GM23338 (cell line): Measurements from ENCODE around the gene GPX7. TPM values are rescaled to one million over a fixed set of nuclear protein-coding genes. Genes with fewer than 3 reads are reported as not detected.

Experiments used
- ATAC-seq: fragments of 200-7000 bp; cut with Tn5 transposase; 3 replicates; pipeline ENCODE4 v1.9.1; 2020
- DNase-seq: peaks from one replicate; pipeline ENCODE4 v3.0.0-alpha.2; 2015; ENCODE audit warnings: low spot score
- H2AFZ ChIP-seq: fragments of 200-600 bp; sonication (generic); 2 replicates; pipeline ENCODE4 v1.8.0; 2016; ENCODE audit warnings: antibody characterized with exemption, mild to moderate bottlenecking, moderate library complexity
- H3F3A ChIP-seq: fragments of 200-600 bp; sonication (generic); replicated peaks from 2 replicates; pipeline ENCODE4 v1.8.0; 2017; ENCODE audit warnings: antibody characterized with exemption, mixed run types, low read depth
- H3K27ac ChIP-seq: fragments of 200-600 bp; sonication (generic); 2 replicates; pipeline ENCODE4 v1.6.1; 2016; ENCODE audit warnings: low read depth
- H3K27me3 ChIP-seq: fragments of 200-600 bp; sonication (generic); 2 replicates; pipeline ENCODE4 v1.8.0; 2016; ENCODE audit warnings: mild to moderate bottlenecking, mixed run types, moderate library complexity; ENCODE audit not compliant: insufficient read depth
- H3K36me3 ChIP-seq: fragments of 200-600 bp; sonication (generic); 2 replicates; pipeline ENCODE4 v1.8.0; 2016; ENCODE audit warnings: mild to moderate bottlenecking; ENCODE audit not compliant: insufficient read depth
- H3K4me1 ChIP-seq: fragments of 200-600 bp; sonication (generic); 2 replicates; pipeline ENCODE4 v1.8.0; 2016; ENCODE audit warnings: mild to moderate bottlenecking, moderate library complexity; ENCODE audit not compliant: insufficient read depth
- H3K4me2 ChIP-seq: fragments of 200-600 bp; sonication (generic); 2 replicates; pipeline ENCODE4 v1.7.1; 2017; ENCODE audit warnings: mixed run types
- H3K4me3 ChIP-seq: fragments of 200-600 bp; sonication (generic); 2 replicates; pipeline ENCODE4 v1.6.1; 2016; ENCODE audit warnings: mixed run types
- H3K79me2 ChIP-seq: fragments of 200-600 bp; sonication (generic); replicated peaks from 2 replicates; pipeline ENCODE4 v1.8.0; 2017; ENCODE audit warnings: mild to moderate bottlenecking; ENCODE audit not compliant: insufficient read depth
- H3K9me2 ChIP-seq: fragments of 200-600 bp; sonication (generic); 2 replicates; pipeline ENCODE4 v1.8.0; 2017; ENCODE audit not compliant: insufficient read depth
- H4K20me1 ChIP-seq: fragments of 200-600 bp; sonication (generic); replicated peaks from 2 replicates; pipeline ENCODE4 v1.8.0; 2017; ENCODE audit warnings: mild to moderate bottlenecking; ENCODE audit not compliant: insufficient read depth
- H3K27ac Mint-ChIP-seq: 2 replicates; pipeline ENCODE4 v1.8.0; 2020; ENCODE audit warnings: inconsistent platforms, mild to moderate bottlenecking, moderate library complexity, mixed read lengths
- H3K27me3 Mint-ChIP-seq: 3 replicates; pipeline ENCODE4 v1.8.0; 2022; ENCODE audit warnings: low read depth, mild to moderate bottlenecking, moderate library complexity, mixed read lengths, inconsistent platforms; ENCODE audit not compliant: insufficient read depth, poor library complexity
- H3K36me3 Mint-ChIP-seq: 3 replicates; pipeline ENCODE4 v1.8.0; 2021; ENCODE audit warnings: low read depth, mild to moderate bottlenecking, inconsistent platforms, moderate library complexity, mixed read lengths
- H3K4me1 Mint-ChIP-seq: 3 replicates; pipeline ENCODE4 v1.8.0; 2020; ENCODE audit warnings: mild to moderate bottlenecking, inconsistent platforms, mixed read lengths
- H3K4me3 Mint-ChIP-seq: 3 replicates; pipeline ENCODE4 v1.8.0; 2021; ENCODE audit warnings: moderate library complexity, mild to moderate bottlenecking, inconsistent platforms, mixed read lengths
- H3K9me3 Mint-ChIP-seq: 3 replicates; pipeline ENCODE4 v1.8.0; 2020; ENCODE audit warnings: moderate library complexity, mild to moderate bottlenecking, inconsistent platforms, mixed read lengths
- CREB1 ChIP-seq: fragments of 250-450 bp; sonication (Bioruptor Pico); IDR thresholded peaks from 2 replicates; pipeline ENCODE4 v1.5.0; 2020; ENCODE audit warnings: low read depth, mild to moderate bottlenecking, moderate library complexity
- EZH2 ChIP-seq: fragments of 200-600 bp; sonication (generic); IDR thresholded peaks from one replicate; pipeline ENCODE4 v1.8.0; 2017; ENCODE audit warnings: antibody characterized with exemption, mild to moderate bottlenecking, low read depth; ENCODE audit not compliant: unreplicated experiment
- EZH2phosphoT487 ChIP-seq: fragments of 200-600 bp; sonication (generic); IDR thresholded peaks from one replicate; pipeline ENCODE4 v1.8.1; 2018; ENCODE audit warnings: antibody characterized with exemption; ENCODE audit not compliant: unreplicated experiment
- JUNB ChIP-seq: IDR thresholded peaks from one replicate; pipeline ENCODE4 v1.6.1; 2016; ENCODE audit warnings: antibody characterized with exemption; ENCODE audit not compliant: unreplicated experiment
- NANOG ChIP-seq: IDR thresholded peaks from 2 replicates; pipeline ENCODE4 v1.6.1; 2016; ENCODE audit warnings: antibody characterized with exemption, borderline replicate concordance
- POLR2AphosphoS5 ChIP-seq: IDR thresholded peaks from 2 replicates; pipeline ENCODE4 v1.6.1; 2016; ENCODE audit warnings: antibody characterized with exemption, low read depth
- STAT1 ChIP-seq: IDR thresholded peaks from one replicate; pipeline ENCODE4 v1.6.1; 2016; ENCODE audit warnings: antibody characterized with exemption; ENCODE audit not compliant: unreplicated experiment
- ZNF114 ChIP-seq: fragments of 250-450 bp; sonication (Bioruptor Pico); IDR thresholded peaks from 2 replicates; pipeline ENCODE4 v1.5.0; 2020; ENCODE audit warnings: mild to moderate bottlenecking, moderate library complexity
- ZNF331 ChIP-seq: fragments of 250-450 bp; sonication (Bioruptor Pico); IDR thresholded peaks from 2 replicates; pipeline ENCODE4 v1.5.0; 2020; ENCODE audit warnings: low read depth, mild to moderate bottlenecking, moderate library complexity
- polyA plus RNA-seq: library from polyadenylated mRNA; unstranded; fragments of >200 nt; fragmentation: Nextera tagmentation; extraction: Ambion mirVana; gene quantifications from 2 replicates; pipeline ENCODE4 v1.2.1, GENCODE V29; 2016
- total RNA-seq: library from RNA; depleted of rRNA; stranded (reverse); fragments of >200 nt; shearing (Covaris generic); gene quantifications from 2 replicates; pipeline ENCODE4 v1.2.3, GENCODE V29; 2014
- TF ChIP-seq, protein P1 (sequence below): IDR thresholded peaks from one replicate; pipeline ENCODE4 v1.6.1; 2018; ENCODE audit warnings: antibody characterized with exemption; ENCODE audit not compliant: unreplicated experiment
- TF ChIP-seq, protein P2 (sequence below): fragments of 250-450 bp; sonication (Bioruptor Pico); IDR thresholded peaks from 2 replicates; pipeline ENCODE4 v1.5.0; 2020; ENCODE audit warnings: mild to moderate bottlenecking, moderate library complexity
- TF ChIP-seq, protein P3 (sequence below), 2 experiments: fragments of 200-600 bp in 1 of 2; sonication (generic) in 1 of 2; conservative IDR thresholded peaks; 2 replicates each; pipeline versions ENCODE4 v1.5.1 to v1.6.1; 2016 to 2017; ENCODE audit warnings: antibody characterized with exemption in 2 of 2, low read depth in 2 of 2, mild to moderate bottlenecking in 2 of 2, moderate library complexity in 1 of 2
- TF ChIP-seq, protein P4 (sequence below): IDR thresholded peaks from 2 replicates; pipeline ENCODE4 v1.6.1; 2016; ENCODE audit warnings: antibody characterized with exemption

The GPX7 gene
- total and polyA plus RNA-seq, 2 experiments from 2014 or later = 12.8 to 20.9 TPM

DNA sequence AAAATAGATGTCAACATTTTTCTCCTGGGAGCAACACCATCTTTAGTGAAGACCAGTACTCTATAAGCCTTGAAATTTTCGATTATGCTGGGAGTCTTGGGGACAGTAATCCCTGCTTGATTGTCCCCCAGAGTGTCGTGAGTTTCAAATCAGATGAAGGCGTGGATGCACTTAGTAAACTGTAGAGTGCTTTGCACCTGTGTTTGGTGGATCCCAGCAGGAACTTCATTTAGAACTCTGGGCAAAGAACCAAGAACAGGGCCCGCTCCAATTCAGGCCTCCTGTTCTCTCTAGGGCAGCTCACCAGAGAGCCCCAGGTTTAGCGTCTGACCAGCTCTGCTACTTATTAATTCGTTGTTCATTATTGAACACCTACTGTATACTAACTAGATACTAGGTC is 1.5 kb downstream of the GPX7 start:
- no peaks in the 10 kb centered on the region for H3K9me2 ChIP-seq
- H2AFZ ChIP-seq = no peak overlapping the region
- no peak overlapping the region for H3K4me3 ChIP-seq
- peak overlapping the region; percentile 74 for H3K4me3 Mint-ChIP-seq
- peaks cover 2% of the 10 kb centered on the region; the same call in 2 of the 3 replicates for H3K36me3 Mint-ChIP-seq
- no peak for DNase-seq
- no peaks in the 10 kb centered on the region; the same call in 1 of the 2 replicates for H4K20me1 ChIP-seq
- ATAC-seq = no peak
- no peak overlapping the region for H3K27ac Mint-ChIP-seq
- peaks cover 2% of the 10 kb centered on the region; the same call in 1 of the 3 replicates for H3K9me3 Mint-ChIP-seq
- H3K4me2 ChIP-seq = no peak overlapping the region
- 0 out of 2 replicates have a peak, but pooled peaks cover 10% of the 10 kb centered on the region for H3K4me1 ChIP-seq
- no peaks in the 10 kb centered on the region for H3K79me2 ChIP-seq
- no peak overlapping the region for H3K27ac ChIP-seq
- no peak for TF ChIP-seq JUNB
- TF ChIP-seq, protein P1, sequence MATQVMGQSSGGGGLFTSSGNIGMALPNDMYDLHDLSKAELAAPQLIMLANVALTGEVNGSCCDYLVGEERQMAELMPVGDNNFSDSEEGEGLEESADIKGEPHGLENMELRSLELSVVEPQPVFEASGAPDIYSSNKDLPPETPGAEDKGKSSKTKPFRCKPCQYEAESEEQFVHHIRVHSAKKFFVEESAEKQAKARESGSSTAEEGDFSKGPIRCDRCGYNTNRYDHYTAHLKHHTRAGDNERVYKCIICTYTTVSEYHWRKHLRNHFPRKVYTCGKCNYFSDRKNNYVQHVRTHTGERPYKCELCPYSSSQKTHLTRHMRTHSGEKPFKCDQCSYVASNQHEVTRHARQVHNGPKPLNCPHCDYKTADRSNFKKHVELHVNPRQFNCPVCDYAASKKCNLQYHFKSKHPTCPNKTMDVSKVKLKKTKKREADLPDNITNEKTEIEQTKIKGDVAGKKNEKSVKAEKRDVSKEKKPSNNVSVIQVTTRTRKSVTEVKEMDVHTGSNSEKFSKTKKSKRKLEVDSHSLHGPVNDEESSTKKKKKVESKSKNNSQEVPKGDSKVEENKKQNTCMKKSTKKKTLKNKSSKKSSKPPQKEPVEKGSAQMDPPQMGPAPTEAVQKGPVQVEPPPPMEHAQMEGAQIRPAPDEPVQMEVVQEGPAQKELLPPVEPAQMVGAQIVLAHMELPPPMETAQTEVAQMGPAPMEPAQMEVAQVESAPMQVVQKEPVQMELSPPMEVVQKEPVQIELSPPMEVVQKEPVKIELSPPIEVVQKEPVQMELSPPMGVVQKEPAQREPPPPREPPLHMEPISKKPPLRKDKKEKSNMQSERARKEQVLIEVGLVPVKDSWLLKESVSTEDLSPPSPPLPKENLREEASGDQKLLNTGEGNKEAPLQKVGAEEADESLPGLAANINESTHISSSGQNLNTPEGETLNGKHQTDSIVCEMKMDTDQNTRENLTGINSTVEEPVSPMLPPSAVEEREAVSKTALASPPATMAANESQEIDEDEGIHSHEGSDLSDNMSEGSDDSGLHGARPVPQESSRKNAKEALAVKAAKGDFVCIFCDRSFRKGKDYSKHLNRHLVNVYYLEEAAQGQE = no peak
- no peak for TF ChIP-seq EZH2
- TF ChIP-seq ZNF114 (CRISPR knock-in tag) = no peak
- TF ChIP-seq CREB1 (CRISPR knock-in tag) = no peak
- TF ChIP-seq, protein P2, sequence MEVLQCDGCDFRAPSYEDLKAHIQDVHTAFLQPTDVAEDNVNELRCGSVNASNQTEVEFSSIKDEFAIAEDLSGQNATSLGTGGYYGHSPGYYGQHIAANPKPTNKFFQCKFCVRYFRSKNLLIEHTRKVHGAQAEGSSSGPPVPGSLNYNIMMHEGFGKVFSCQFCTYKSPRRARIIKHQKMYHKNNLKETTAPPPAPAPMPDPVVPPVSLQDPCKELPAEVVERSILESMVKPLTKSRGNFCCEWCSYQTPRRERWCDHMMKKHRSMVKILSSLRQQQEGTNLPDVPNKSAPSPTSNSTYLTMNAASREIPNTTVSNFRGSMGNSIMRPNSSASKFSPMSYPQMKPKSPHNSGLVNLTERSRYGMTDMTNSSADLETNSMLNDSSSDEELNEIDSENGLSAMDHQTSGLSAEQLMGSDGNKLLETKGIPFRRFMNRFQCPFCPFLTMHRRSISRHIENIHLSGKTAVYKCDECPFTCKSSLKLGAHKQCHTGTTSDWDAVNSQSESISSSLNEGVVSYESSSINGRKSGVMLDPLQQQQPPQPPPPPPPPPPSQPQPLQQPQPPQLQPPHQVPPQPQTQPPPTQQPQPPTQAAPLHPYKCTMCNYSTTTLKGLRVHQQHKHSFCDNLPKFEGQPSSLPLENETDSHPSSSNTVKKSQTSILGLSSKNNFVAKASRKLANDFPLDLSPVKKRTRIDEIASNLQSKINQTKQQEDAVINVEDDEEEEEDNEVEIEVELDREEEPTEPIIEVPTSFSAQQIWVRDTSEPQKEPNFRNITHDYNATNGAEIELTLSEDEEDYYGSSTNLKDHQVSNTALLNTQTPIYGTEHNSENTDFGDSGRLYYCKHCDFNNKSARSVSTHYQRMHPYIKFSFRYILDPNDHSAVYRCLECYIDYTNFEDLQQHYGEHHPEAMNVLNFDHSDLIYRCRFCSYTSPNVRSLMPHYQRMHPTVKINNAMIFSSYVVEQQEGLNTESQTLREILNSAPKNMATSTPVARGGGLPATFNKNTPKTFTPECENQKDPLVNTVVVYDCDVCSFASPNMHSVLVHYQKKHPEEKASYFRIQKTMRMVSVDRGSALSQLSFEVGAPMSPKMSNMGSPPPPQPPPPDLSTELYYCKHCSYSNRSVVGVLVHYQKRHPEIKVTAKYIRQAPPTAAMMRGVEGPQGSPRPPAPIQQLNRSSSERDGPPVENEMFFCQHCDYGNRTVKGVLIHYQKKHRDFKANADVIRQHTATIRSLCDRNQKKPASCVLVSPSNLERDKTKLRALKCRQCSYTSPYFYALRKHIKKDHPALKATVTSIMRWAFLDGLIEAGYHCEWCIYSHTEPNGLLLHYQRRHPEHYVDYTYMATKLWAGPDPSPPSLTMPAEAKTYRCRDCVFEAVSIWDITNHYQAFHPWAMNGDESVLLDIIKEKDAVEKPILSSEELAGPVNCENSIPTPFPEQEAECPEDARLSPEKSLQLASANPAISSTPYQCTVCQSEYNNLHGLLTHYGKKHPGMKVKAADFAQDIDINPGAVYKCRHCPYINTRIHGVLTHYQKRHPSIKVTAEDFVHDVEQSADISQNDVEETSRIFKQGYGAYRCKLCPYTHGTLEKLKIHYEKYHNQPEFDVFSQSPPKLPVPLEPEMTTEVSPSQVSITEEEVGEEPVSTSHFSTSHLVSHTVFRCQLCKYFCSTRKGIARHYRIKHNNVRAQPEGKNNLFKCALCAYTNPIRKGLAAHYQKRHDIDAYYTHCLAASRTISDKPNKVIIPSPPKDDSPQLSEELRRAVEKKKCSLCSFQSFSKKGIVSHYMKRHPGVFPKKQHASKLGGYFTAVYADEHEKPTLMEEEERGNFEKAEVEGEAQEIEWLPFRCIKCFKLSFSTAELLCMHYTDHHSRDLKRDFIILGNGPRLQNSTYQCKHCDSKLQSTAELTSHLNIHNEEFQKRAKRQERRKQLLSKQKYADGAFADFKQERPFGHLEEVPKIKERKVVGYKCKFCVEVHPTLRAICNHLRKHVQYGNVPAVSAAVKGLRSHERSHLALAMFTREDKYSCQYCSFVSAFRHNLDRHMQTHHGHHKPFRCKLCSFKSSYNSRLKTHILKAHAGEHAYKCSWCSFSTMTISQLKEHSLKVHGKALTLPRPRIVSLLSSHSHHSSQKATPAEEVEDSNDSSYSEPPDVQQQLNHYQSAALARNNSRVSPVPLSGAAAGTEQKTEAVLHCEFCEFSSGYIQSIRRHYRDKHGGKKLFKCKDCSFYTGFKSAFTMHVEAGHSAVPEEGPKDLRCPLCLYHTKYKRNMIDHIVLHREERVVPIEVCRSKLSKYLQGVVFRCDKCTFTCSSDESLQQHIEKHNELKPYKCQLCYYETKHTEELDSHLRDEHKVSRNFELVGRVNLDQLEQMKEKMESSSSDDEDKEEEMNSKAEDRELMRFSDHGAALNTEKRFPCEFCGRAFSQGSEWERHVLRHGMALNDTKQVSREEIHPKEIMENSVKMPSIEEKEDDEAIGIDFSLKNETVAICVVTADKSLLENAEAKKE (CRISPR knock-in tag) = no peak
- no peak for TF ChIP-seq EZH2phosphoT487
- no peak for TF ChIP-seq ZNF331
- TF ChIP-seq, protein P3, sequence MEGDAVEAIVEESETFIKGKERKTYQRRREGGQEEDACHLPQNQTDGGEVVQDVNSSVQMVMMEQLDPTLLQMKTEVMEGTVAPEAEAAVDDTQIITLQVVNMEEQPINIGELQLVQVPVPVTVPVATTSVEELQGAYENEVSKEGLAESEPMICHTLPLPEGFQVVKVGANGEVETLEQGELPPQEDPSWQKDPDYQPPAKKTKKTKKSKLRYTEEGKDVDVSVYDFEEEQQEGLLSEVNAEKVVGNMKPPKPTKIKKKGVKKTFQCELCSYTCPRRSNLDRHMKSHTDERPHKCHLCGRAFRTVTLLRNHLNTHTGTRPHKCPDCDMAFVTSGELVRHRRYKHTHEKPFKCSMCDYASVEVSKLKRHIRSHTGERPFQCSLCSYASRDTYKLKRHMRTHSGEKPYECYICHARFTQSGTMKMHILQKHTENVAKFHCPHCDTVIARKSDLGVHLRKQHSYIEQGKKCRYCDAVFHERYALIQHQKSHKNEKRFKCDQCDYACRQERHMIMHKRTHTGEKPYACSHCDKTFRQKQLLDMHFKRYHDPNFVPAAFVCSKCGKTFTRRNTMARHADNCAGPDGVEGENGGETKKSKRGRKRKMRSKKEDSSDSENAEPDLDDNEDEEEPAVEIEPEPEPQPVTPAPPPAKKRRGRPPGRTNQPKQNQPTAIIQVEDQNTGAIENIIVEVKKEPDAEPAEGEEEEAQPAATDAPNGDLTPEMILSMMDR (conservative IDR thresholded peaks at IDR 0.05; ENCODE audit: low read depth in 2 of 2) = no peak
- TF ChIP-seq, protein P4, sequence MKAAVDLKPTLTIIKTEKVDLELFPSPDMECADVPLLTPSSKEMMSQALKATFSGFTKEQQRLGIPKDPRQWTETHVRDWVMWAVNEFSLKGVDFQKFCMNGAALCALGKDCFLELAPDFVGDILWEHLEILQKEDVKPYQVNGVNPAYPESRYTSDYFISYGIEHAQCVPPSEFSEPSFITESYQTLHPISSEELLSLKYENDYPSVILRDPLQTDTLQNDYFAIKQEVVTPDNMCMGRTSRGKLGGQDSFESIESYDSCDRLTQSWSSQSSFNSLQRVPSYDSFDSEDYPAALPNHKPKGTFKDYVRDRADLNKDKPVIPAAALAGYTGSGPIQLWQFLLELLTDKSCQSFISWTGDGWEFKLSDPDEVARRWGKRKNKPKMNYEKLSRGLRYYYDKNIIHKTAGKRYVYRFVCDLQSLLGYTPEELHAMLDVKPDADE = no peak
- TF ChIP-seq NANOG = no peak
- TF ChIP-seq POLR2AphosphoS5 = no peak
- TF ChIP-seq STAT1 = no peak
- no peaks in the 10 kb centered on the region; the same call in 1 of the 2 replicates for H3F3A ChIP-seq
- peaks cover 38% of the 10 kb centered on the region for H3K27me3 Mint-ChIP-seq
- H3K27me3 ChIP-seq = peaks cover 45% of the 10 kb centered on the region
- peaks cover 10% of the 10 kb centered on the region for H3K4me1 Mint-ChIP-seq
- H3K36me3 ChIP-seq = no peaks in the 10 kb centered on the region
